Measurements from ENCODE around the gene IL26. TPM values are rescaled to one million over a fixed set of nuclear protein-coding genes. Genes with fewer than 3 reads are reported as not detected.
"Not testable (repeated sequence)": the region's sequence is repeated elsewhere in the genome, so short reads cannot be mapped to it uniquely, and the experiment has no call there.

IL26 gene
- total RNA-seq, 1 experiment from 2014 or later: not detected

- DNase-seq (ENCODE audit: low read depth): no peak
- in situ Hi-C loops (cut with HindIII; ENCODE audit: low pct_unique_long_range_greater_than_20kb, low sequenced_read_pairs): no loop called here
Observed at GRCh38 chr12:68221497-68221896, 4.1 kb downstream of the IL26 start.

- no peak for DNase-seq (ENCODE audit: low read depth)
- in situ Hi-C loops (cut with HindIII; ENCODE audit: low pct_unique_long_range_greater_than_20kb, low sequenced_read_pairs): no loop called here
Observed at GRCh38 chr12:68210875-68211274, 14.7 kb downstream of the IL26 start.

GRCh38 chr12:68209048-68209728, 16.4 kb downstream of the IL26 start:
- in situ Hi-C loops (cut with HindIII; ENCODE audit: low pct_unique_long_range_greater_than_20kb, low sequenced_read_pairs); DNase-seq (ENCODE audit: low read depth): not testable (repeated sequence)

- in situ Hi-C loops (cut with HindIII; ENCODE audit: low pct_unique_long_range_greater_than_20kb, low sequenced_read_pairs): no loop called here
Observed at GRCh38 chr12:68207276-68207675, 18.3 kb downstream of the IL26 start.

GRCh38 chr12:68206446-68206845, 19.2 kb downstream of the IL26 start:
- in situ Hi-C loops (cut with HindIII; ENCODE audit: low pct_unique_long_range_greater_than_20kb, low sequenced_read_pairs): no loop called here

More at GRCh38 chr12:68207276-68207675, 18.3 kb downstream of the IL26 start:
- no peak for DNase-seq (ENCODE audit: low read depth)

GRCh38 chr12:68203460-68203875, 22.1 kb downstream of the IL26 start:
- no peak for DNase-seq (ENCODE audit: low read depth)
- in situ Hi-C loops (cut with HindIII; ENCODE audit: low pct_unique_long_range_greater_than_20kb, low sequenced_read_pairs): no loop called here

More at GRCh38 chr12:68206446-68206845, 19.2 kb downstream of the IL26 start:
- no peak for DNase-seq (ENCODE audit: low read depth)

GRCh38 chr12:68200854-68201253, 24.8 kb downstream of the IL26 start:
- in situ Hi-C loops (cut with HindIII; ENCODE audit: low pct_unique_long_range_greater_than_20kb, low sequenced_read_pairs): no loop called here
- no peak for DNase-seq (ENCODE audit: low read depth)

- no peak for DNase-seq (ENCODE audit: low read depth)
- in situ Hi-C loops (cut with HindIII; ENCODE audit: low pct_unique_long_range_greater_than_20kb, low sequenced_read_pairs): no loop called here
Observed at GRCh38 chr12:68199127-68199526, 26.5 kb downstream of the IL26 start.

GRCh38 chr12:68198507-68199086, 27.0 kb downstream of the IL26 start:
- DNase-seq (ENCODE audit: low read depth): no peak
- in situ Hi-C loops (cut with HindIII; ENCODE audit: low pct_unique_long_range_greater_than_20kb, low sequenced_read_pairs): no loop called here

- no peak for DNase-seq (ENCODE audit: low read depth)
Observed at GRCh38 chr12:68190301-68190700, 35.3 kb downstream of the IL26 start.

GRCh38 chr12:68189821-68190242, 35.8 kb downstream of the IL26 start:
- no peak for DNase-seq (ENCODE audit: low read depth)
- in situ Hi-C loops (cut with HindIII; ENCODE audit: low pct_unique_long_range_greater_than_20kb, low sequenced_read_pairs): no loop called here

More at GRCh38 chr12:68190301-68190700, 35.3 kb downstream of the IL26 start:
- in situ Hi-C loops (cut with HindIII; ENCODE audit: low pct_unique_long_range_greater_than_20kb, low sequenced_read_pairs): no loop called here

GRCh38 chr12:68185598-68185997, 40.0 kb downstream of the IL26 start:
- no peak for DNase-seq (ENCODE audit: low read depth)
- in situ Hi-C loops (cut with HindIII; ENCODE audit: low pct_unique_long_range_greater_than_20kb, low sequenced_read_pairs): no loop called here

GRCh38 chr12:68180792-68181744, 44.5 kb downstream of the IL26 start:
- in situ Hi-C loops (cut with HindIII; ENCODE audit: low pct_unique_long_range_greater_than_20kb, low sequenced_read_pairs): no loop called here
- no peak for DNase-seq (ENCODE audit: low read depth)

GRCh38 chr12:68178774-68179439, 46.7 kb downstream of the IL26 start:
- DNase-seq (ENCODE audit: low read depth): no peak
- in situ Hi-C loops (cut with HindIII; ENCODE audit: low pct_unique_long_range_greater_than_20kb, low sequenced_read_pairs): no loop called here

GRCh38 chr12:68178184-68178583, 47.4 kb downstream of the IL26 start:
- in situ Hi-C loops (cut with HindIII; ENCODE audit: low pct_unique_long_range_greater_than_20kb, low sequenced_read_pairs): no loop called here

GRCh38 chr12:68177562-68177961, 48.0 kb downstream of the IL26 start:
- in situ Hi-C loops (cut with HindIII; ENCODE audit: low pct_unique_long_range_greater_than_20kb, low sequenced_read_pairs): no loop called here
- no peak for DNase-seq (ENCODE audit: low read depth)

More at GRCh38 chr12:68178184-68178583, 47.4 kb downstream of the IL26 start:
- no peak for DNase-seq (ENCODE audit: low read depth)

- DNase-seq (ENCODE audit: low read depth): no peak
- in situ Hi-C loops (cut with HindIII; ENCODE audit: low pct_unique_long_range_greater_than_20kb, low sequenced_read_pairs): no loop called here
Observed at GRCh38 chr12:68176257-68176656, 49.4 kb downstream of the IL26 start.

- in situ Hi-C loops (cut with HindIII; ENCODE audit: low pct_unique_long_range_greater_than_20kb, low sequenced_read_pairs): no loop called here
- DNase-seq (ENCODE audit: low read depth): no peak
Observed at GRCh38 chr12:68175557-68176061, 50.0 kb downstream of the IL26 start.
